ENCODE results near the gene CDR2L. TPM values are rescaled to one million over a fixed set of nuclear protein-coding genes. Genes with fewer than 3 reads are reported as not detected.
A peak's percentile ranks its signal among the peaks of the same experiment; 100 is the strongest.

CDR2L gene
- total RNA-seq, 1 experiment from 2014 or later: 31.0 TPM

DNA sequence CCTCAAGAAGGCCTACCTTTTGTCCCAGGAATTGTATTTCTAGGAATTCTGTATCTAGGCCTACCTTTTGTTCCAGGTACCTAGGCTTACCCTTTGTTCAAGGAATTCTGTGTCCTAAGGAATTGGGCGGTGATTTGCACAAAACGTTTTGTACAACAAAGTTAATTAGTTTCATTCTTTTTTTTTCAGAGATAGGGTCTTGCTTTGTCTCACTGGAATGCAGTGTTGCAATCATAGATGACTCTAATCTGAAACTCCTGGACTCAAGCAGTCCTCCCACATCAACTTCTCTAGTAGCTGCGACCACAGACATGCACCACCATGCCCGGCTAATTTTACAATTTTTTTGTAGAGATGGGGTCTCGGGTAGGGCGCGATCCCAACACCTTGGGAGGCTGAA, 7.0 kb downstream of the CDR2L start (continued):
- TF ChIP-seq NFE2L1 (CRISPR knock-in tag; IDR thresholded peaks at IDR 0.05): no peak
- no peak for TF ChIP-seq GRHL2 (CRISPR knock-in tag; IDR thresholded peaks at IDR 0.05; ENCODE audit: insufficient replicate concordance, severe bottlenecking)
- TF ChIP-seq NR1H2 (CRISPR knock-in tag; IDR thresholded peaks at IDR 0.05): no peak
- no peak for TF ChIP-seq JUN (CRISPR knock-in tag; IDR thresholded peaks at IDR 0.05)
- no peak for TF ChIP-seq HMGA2 (CRISPR knock-in tag; IDR thresholded peaks at IDR 0.05)

- 0 out of 2 replicates have a peak, but pooled peaks cover 4% of the 10 kb centered on the region for H3K4me1 Mint-ChIP-seq
- ChIA-PET POLR2A (no interaction called here), CTCF (interaction anchor here (2.1 kb wide), 1 partner anchor 32 kb away, joined by 5 read pairs; no protein-coding TSS in a partner anchor)
- H3K36me3 Mint-ChIP-seq: 0 out of 2 replicates have a peak, but pooled peaks cover 3% of the 10 kb centered on the region
- H3K27ac Mint-ChIP-seq: no peak overlapping the region
- ATAC-seq (no peak), DNase-seq (ENCODE audit: low spot score) (no peak)
- TF ChIP-seq, protein P1, sequence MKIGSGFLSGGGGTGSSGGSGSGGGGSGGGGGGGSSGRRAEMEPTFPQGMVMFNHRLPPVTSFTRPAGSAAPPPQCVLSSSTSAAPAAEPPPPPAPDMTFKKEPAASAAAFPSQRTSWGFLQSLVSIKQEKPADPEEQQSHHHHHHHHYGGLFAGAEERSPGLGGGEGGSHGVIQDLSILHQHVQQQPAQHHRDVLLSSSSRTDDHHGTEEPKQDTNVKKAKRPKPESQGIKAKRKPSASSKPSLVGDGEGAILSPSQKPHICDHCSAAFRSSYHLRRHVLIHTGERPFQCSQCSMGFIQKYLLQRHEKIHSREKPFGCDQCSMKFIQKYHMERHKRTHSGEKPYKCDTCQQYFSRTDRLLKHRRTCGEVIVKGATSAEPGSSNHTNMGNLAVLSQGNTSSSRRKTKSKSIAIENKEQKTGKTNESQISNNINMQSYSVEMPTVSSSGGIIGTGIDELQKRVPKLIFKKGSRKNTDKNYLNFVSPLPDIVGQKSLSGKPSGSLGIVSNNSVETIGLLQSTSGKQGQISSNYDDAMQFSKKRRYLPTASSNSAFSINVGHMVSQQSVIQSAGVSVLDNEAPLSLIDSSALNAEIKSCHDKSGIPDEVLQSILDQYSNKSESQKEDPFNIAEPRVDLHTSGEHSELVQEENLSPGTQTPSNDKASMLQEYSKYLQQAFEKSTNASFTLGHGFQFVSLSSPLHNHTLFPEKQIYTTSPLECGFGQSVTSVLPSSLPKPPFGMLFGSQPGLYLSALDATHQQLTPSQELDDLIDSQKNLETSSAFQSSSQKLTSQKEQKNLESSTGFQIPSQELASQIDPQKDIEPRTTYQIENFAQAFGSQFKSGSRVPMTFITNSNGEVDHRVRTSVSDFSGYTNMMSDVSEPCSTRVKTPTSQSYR (CRISPR knock-in tag; IDR thresholded peaks at IDR 0.05): no peak
- no peaks in the 10 kb centered on the region for H3K27me3 Mint-ChIP-seq (ENCODE audit: low read depth)
- no peak overlapping the region for H3K4me3 Mint-ChIP-seq
- no peaks in the 10 kb centered on the region for H3K9me3 Mint-ChIP-seq
Measured at GRCh38 chr17:74995847-74996246, 8.4 kb downstream of the CDR2L start.

- Mint-ChIP-seq H3K4me3 (no peak overlapping the region), H3K27me3 (ENCODE audit: low read depth) (no peaks in the 10 kb centered on the region), H3K27ac (0 out of 2 replicates have a peak overlapping the region, but pooled peaks have one; percentile 35), H3K36me3 (peaks cover 12% of the 10 kb centered on the region), H3K4me1 (no peaks in the 10 kb centered on the region), H3K9me3 (no peaks in the 10 kb centered on the region)
- CTCF ChIA-PET: interaction anchor here (1.0 to 2.0 kb wide), 4 partner anchors 10 to 35 kb away, joined by 3 to 7 read pairs (median 4); partner anchors contain the start of gene MRPL58
- ATAC-seq (no peak), DNase-seq (ENCODE audit: low spot score) (no peak)
- POLR2A ChIA-PET: no interaction called here
- TF ChIP-seq, protein P2, sequence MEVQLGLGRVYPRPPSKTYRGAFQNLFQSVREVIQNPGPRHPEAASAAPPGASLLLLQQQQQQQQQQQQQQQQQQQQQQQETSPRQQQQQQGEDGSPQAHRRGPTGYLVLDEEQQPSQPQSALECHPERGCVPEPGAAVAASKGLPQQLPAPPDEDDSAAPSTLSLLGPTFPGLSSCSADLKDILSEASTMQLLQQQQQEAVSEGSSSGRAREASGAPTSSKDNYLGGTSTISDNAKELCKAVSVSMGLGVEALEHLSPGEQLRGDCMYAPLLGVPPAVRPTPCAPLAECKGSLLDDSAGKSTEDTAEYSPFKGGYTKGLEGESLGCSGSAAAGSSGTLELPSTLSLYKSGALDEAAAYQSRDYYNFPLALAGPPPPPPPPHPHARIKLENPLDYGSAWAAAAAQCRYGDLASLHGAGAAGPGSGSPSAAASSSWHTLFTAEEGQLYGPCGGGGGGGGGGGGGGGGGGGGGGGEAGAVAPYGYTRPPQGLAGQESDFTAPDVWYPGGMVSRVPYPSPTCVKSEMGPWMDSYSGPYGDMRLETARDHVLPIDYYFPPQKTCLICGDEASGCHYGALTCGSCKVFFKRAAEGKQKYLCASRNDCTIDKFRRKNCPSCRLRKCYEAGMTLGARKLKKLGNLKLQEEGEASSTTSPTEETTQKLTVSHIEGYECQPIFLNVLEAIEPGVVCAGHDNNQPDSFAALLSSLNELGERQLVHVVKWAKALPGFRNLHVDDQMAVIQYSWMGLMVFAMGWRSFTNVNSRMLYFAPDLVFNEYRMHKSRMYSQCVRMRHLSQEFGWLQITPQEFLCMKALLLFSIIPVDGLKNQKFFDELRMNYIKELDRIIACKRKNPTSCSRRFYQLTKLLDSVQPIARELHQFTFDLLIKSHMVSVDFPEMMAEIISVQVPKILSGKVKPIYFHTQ (CRISPR knock-in tag; IDR thresholded peaks at IDR 0.05): no peak
- no peak for TF ChIP-seq ZNF219 (CRISPR knock-in tag; IDR thresholded peaks at IDR 0.05; ENCODE audit: borderline replicate concordance)
- no peak for TF ChIP-seq TCF7 (CRISPR knock-in tag; IDR thresholded peaks at IDR 0.05; ENCODE audit: low read depth)
- TF ChIP-seq GTF2I (CRISPR knock-in tag; conservative IDR thresholded peaks at IDR 0.05): no peak
- TF ChIP-seq, protein P3, sequence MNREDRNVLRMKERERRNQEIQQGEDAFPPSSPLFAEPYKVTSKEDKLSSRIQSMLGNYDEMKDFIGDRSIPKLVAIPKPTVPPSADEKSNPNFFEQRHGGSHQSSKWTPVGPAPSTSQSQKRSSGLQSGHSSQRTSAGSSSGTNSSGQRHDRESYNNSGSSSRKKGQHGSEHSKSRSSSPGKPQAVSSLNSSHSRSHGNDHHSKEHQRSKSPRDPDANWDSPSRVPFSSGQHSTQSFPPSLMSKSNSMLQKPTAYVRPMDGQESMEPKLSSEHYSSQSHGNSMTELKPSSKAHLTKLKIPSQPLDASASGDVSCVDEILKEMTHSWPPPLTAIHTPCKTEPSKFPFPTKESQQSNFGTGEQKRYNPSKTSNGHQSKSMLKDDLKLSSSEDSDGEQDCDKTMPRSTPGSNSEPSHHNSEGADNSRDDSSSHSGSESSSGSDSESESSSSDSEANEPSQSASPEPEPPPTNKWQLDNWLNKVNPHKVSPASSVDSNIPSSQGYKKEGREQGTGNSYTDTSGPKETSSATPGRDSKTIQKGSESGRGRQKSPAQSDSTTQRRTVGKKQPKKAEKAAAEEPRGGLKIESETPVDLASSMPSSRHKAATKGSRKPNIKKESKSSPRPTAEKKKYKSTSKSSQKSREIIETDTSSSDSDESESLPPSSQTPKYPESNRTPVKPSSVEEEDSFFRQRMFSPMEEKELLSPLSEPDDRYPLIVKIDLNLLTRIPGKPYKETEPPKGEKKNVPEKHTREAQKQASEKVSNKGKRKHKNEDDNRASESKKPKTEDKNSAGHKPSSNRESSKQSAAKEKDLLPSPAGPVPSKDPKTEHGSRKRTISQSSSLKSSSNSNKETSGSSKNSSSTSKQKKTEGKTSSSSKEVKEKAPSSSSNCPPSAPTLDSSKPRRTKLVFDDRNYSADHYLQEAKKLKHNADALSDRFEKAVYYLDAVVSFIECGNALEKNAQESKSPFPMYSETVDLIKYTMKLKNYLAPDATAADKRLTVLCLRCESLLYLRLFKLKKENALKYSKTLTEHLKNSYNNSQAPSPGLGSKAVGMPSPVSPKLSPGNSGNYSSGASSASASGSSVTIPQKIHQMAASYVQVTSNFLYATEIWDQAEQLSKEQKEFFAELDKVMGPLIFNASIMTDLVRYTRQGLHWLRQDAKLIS (CRISPR knock-in tag; IDR thresholded peaks at IDR 0.05; ENCODE audit: borderline replicate concordance): no peak
- TF ChIP-seq CTCF (IDR thresholded peaks at IDR 0.05): no peak
- TF ChIP-seq MYBL2 (CRISPR knock-in tag; IDR thresholded peaks at IDR 0.05): no peak
- no peak for TF ChIP-seq FOXP1 (CRISPR knock-in tag; IDR thresholded peaks at IDR 0.05; ENCODE audit: borderline replicate concordance)
- no peak for TF ChIP-seq ZBTB21 (CRISPR knock-in tag; IDR thresholded peaks at IDR 0.05; ENCODE audit: borderline replicate concordance)
- no peak for TF ChIP-seq RELA (CRISPR knock-in tag; IDR thresholded peaks at IDR 0.05; ENCODE audit: borderline replicate concordance)
- TF ChIP-seq CREM (CRISPR knock-in tag; IDR thresholded peaks at IDR 0.05): no peak
- TF ChIP-seq IRF1 (CRISPR knock-in tag; IDR thresholded peaks at IDR 0.05): no peak
- no peak for TF ChIP-seq SP1 (CRISPR knock-in tag; conservative IDR thresholded peaks at IDR 0.05)
- TF ChIP-seq PRRX2 (CRISPR knock-in tag; IDR thresholded peaks at IDR 0.05): no peak
Measured at GRCh38 chr17:74998783-74999182, 11.4 kb downstream of the CDR2L start.

All from WTC11 (cell line).